Measurements from ENCODE around the gene RUNX1. TPM values are rescaled to one million over a fixed set of nuclear protein-coding genes. Genes with fewer than 3 reads are reported as not detected.

The RUNX1 gene
- total RNA-seq, 2 donors from 2014 or later, result 3.8 to 7.6 TPM

- Histone ChIP-seq H3K27me3 (no peaks in the 10 kb centered on the region), H3K4me1 (peaks cover 0 to 20% of the 10 kb centered on the region in 2 donors), H3K4me3 (no peak overlapping the region), H3K9me3 (no peaks in the 10 kb centered on the region), H3K36me3 (no peaks in the 10 kb centered on the region), H3K27ac (no peak overlapping the region)
- TF ChIP-seq, protein P1, sequence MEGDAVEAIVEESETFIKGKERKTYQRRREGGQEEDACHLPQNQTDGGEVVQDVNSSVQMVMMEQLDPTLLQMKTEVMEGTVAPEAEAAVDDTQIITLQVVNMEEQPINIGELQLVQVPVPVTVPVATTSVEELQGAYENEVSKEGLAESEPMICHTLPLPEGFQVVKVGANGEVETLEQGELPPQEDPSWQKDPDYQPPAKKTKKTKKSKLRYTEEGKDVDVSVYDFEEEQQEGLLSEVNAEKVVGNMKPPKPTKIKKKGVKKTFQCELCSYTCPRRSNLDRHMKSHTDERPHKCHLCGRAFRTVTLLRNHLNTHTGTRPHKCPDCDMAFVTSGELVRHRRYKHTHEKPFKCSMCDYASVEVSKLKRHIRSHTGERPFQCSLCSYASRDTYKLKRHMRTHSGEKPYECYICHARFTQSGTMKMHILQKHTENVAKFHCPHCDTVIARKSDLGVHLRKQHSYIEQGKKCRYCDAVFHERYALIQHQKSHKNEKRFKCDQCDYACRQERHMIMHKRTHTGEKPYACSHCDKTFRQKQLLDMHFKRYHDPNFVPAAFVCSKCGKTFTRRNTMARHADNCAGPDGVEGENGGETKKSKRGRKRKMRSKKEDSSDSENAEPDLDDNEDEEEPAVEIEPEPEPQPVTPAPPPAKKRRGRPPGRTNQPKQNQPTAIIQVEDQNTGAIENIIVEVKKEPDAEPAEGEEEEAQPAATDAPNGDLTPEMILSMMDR (IDR thresholded peaks at IDR 0.05), result no peak
- no peak for DNase-seq (ENCODE audit: low spot score)
Observed at GRCh38 chr21:34992736-34993398, 56.2 kb downstream of the RUNX1 start.

- Histone ChIP-seq H3K27me3 (no peaks in the 10 kb centered on the region), H3K9me3 (no peaks in the 10 kb centered on the region), H3K4me1 (peaks cover 0 to 13% of the 10 kb centered on the region in 2 donors), H3K4me3 (no peak overlapping the region), H3K27ac (no peak overlapping the region), H3K36me3 (no peaks in the 10 kb centered on the region)
- TF ChIP-seq, protein P1 (IDR thresholded peaks at IDR 0.05), result no peak
- no peak for DNase-seq (ENCODE audit: low spot score)
Observed at GRCh38 chr21:34992180-34992579, 56.9 kb downstream of the RUNX1 start.

DNA sequence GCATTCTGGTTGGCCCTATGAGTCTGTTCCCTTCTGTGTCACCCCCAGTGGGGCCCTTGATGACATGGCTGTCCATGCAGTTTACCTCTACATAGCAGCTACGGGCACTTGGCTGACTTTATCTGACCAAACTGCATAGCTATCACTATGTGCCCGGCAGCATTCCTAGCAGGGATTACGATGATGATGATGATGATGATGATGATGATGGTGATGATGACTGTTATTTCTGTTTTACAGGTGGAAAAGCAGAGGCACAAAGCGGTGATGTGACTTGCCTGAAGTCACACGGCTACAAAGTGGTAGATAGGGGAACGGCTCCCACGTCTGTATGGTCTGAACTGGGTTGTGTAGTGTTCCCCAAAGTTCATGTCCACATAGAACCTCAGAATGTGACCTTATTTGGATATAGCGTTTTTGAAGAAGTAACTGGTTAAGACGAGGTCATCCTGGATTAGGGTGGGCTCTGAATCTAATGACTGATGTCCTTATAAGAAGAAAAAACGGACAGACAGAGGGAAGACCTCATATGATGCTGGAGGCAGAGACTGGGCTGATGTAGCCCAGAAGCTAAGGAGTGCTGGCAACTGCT, 57.6 kb downstream of the RUNX1 start:
- H3K27me3 ChIP-seq, result no peaks in the 10 kb centered on the region
- TF ChIP-seq, protein P1 (IDR thresholded peaks at IDR 0.05), result no peak
- peaks cover 0 to 6% of the 10 kb centered on the region in 2 donors for H3K4me1 ChIP-seq
- H3K9me3 ChIP-seq, result no peaks in the 10 kb centered on the region
- H3K27ac ChIP-seq, result no peak overlapping the region
- no peak for DNase-seq (ENCODE audit: low spot score)
- no peak overlapping the region for H3K4me3 ChIP-seq
- no peaks in the 10 kb centered on the region for H3K36me3 ChIP-seq

GRCh38 chr21:34990842-34991241, 58.3 kb downstream of the RUNX1 start:
- H3K4me1 ChIP-seq, result no peaks in the 10 kb centered on the region
- no peaks in the 10 kb centered on the region for H3K36me3 ChIP-seq
- no peaks in the 10 kb centered on the region for H3K9me3 ChIP-seq
- TF ChIP-seq, protein P1 (IDR thresholded peaks at IDR 0.05), result no peak
- DNase-seq (ENCODE audit: low spot score), result no peak
- no peak overlapping the region for H3K27ac ChIP-seq
- H3K27me3 ChIP-seq, result no peaks in the 10 kb centered on the region
- H3K4me3 ChIP-seq, result no peak overlapping the region

DNA sequence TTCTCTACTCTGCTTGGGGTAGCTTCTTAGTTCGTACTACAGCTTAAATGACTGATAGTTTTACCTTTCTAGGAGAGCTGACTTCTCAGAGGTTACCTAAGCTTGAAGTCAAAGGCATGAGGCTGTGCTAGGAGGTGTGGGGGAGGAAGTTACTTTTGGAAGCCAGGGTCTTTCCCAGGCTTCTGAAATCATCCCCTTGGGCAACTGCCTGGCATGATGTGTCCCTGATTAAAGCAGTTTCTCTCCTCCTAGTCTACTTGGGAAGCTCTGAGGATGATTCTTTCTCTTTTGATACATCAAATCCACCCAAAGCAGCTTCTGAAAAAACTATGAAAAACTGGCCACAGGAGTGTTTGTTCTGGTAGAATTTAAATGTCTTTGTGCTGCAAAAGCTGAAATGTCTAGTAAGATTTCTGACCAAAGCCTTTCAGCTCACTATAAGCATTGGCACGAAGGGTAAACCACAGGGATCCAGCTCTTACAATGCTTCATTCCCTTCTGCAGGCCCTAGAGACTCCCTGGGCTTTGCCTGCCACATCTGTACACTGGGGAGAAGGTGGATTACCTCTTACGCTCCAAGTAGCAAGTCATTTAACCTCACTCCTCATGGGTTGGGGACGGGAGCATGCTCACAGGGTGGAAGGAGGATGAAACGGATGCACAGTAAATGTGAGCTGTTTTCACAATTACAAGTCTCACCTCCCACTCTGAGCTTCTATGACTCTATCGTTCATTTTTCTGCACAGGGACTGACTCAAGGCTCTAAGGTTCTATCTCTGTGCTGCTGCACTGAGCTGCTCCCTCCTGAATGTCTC, 59.6 kb downstream of the RUNX1 start:
- Histone ChIP-seq H3K36me3 (no peaks in the 10 kb centered on the region), H3K4me1 (no peaks in the 10 kb centered on the region), H3K27ac (no peak overlapping the region), H3K9me3 (no peaks in the 10 kb centered on the region), H3K4me3 (no peak overlapping the region), H3K27me3 (no peaks in the 10 kb centered on the region)
- TF ChIP-seq, protein P1 (IDR thresholded peaks at IDR 0.05), result no peak
- no peak for DNase-seq (ENCODE audit: low spot score)

Measured in right atrium auricular region (tissue), 2 donors.